ENCODE measurements around the gene PHRF1.

The PHRF1 gene

DNA sequence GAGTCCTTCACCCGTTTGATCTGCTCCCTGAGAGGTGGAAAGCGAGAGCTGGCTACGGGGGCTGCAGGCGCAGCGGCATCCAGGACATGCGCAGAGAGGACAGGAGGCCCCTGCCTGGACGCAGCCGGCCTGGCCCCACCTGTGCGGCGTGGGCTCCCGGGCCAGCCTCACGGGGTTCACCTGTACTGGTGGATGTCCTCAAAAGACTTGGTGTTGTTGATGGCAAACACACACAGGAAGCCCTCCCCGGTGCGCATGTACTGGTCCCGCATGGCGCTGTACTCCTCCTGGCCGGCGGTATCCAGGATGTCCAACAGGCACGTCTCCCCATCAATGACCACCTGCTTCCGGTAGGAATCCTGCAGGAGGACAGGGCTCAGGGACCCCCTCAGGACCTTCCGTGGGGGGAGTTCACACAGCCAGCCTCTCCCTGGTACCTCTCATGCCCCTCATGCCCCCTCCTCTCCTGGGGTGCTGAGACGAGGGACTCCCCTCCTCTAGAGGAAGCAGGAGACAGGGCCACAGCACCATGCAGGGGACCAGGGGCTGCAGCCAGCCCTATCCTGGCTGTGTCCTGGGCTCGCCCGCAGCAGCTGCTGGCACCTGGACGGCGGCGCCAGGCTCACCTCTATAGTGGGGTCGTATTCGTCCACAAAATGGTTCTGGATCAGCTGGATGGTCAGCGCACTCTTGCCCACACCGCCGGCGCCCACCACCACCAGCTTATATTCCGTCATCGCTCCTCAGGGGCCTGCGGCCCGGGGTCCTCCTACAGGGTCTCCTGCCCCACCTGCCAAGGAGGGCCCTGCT, 42.5 kb upstream of the PHRF1 start:
- Histone ChIP-seq H3K27me3 (ENCODE audit: insufficient read depth, low read length) (no peaks in the 10 kb centered on the region), H2AFZ (ENCODE audit: low read length, unreplicated experiment) (no peak overlapping the region), H3K79me2 (ENCODE audit: control insufficient read depth, insufficient read depth, low read length, unreplicated experiment) (peaks cover 16% of the 10 kb centered on the region), H3K36me3 (ENCODE audit: insufficient read depth, low read length) (0 out of 2 replicates have a peak, but pooled peaks cover 6% of the 10 kb centered on the region), H3K4me3 (ENCODE audit: low read depth, low read length) (peak overlapping the region; percentile 90), H3K27ac (ENCODE audit: low read depth, low read length) (no peak overlapping the region), H3K4me1 (ENCODE audit: control insufficient read depth, insufficient read depth, low read length, unreplicated experiment) (peaks cover 7% of the 10 kb centered on the region)

DNA sequence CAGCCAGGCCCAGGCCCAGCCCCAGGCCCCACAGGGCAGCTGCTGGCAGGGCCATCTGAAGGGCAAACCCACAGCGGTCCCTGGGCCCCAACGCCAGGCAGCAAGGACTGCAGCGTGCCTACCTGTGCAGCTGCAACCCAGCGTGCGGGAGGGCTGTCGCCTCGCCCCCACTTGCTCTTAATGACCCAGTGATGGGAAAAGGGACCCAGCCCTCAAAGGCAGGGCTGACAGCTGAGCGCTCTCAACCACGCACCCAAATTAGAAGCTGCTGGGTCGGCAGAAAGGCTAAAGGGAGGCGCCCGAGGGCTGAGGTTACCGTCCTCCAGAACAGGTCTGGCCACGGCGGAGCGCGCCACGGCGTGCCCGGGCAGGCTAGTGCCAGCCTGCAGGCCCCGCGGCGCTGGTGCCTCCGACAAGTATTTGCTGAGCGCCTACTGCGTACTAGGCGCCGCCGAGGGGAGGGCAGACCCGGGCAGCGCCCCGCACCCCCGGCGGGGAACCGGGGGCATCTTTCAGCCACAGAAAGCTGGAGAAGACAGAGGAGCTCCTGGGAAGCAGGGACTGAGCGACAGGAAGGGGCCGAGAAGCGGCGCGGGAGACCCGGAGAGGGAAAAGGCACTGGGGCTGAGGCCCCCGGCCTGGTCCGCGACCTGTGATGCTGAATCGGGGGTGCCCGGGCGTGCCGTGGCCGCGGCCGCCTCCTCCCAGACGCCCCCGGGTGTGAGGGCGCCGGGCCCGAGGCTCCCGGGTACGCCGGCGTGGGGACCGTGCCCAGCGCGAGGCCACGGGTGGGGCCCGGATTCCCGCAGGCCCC, 41.7 kb upstream of the PHRF1 start:
- Histone ChIP-seq H3K27me3 (ENCODE audit: insufficient read depth, low read length) (no peaks in the 10 kb centered on the region), H3K79me2 (ENCODE audit: control insufficient read depth, insufficient read depth, low read length, unreplicated experiment) (peaks cover 16% of the 10 kb centered on the region), H3K27ac (ENCODE audit: low read depth, low read length) (no peak overlapping the region), H2AFZ (ENCODE audit: low read length, unreplicated experiment) (no peak overlapping the region), H3K36me3 (ENCODE audit: insufficient read depth, low read length) (0 out of 2 replicates have a peak, but pooled peaks cover 6% of the 10 kb centered on the region), H3K4me1 (ENCODE audit: control insufficient read depth, insufficient read depth, low read length, unreplicated experiment) (peaks cover 7% of the 10 kb centered on the region), H3K4me3 (ENCODE audit: low read depth, low read length) (peak overlapping the region; percentile 90)

DNA sequence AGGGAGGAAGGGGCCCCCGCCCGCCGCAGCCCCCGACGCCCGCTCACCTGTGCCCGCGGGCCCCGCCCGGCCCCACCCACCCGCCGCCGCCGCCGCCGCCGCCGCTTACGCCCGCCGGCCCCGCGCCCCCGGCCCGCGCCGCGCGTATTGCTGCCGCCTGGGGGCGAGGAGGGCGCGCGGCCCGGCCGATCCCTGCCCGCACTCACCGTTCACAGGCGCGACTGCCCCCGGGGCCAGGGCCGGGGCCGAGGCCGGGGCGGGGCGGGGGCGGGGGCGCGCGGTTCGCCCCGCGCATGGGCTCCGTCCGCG, 41.1 kb upstream of the PHRF1 start:
- no peaks in the 10 kb centered on the region for H3K27me3 ChIP-seq (ENCODE audit: insufficient read depth, low read length)
- peaks cover 7% of the 10 kb centered on the region for H3K4me1 ChIP-seq (ENCODE audit: control insufficient read depth, insufficient read depth, low read length, unreplicated experiment)
- no peak overlapping the region for H3K27ac ChIP-seq (ENCODE audit: low read depth, low read length)
- H3K4me3 ChIP-seq (ENCODE audit: low read depth, low read length), result peak overlapping the region; percentile 90
- 0 out of 2 replicates have a peak, but pooled peaks cover 6% of the 10 kb centered on the region for H3K36me3 ChIP-seq (ENCODE audit: insufficient read depth, low read length)
- H2AFZ ChIP-seq (ENCODE audit: low read length, unreplicated experiment), result no peak overlapping the region
- H3K79me2 ChIP-seq (ENCODE audit: control insufficient read depth, insufficient read depth, low read length, unreplicated experiment), result peaks cover 16% of the 10 kb centered on the region

DNA sequence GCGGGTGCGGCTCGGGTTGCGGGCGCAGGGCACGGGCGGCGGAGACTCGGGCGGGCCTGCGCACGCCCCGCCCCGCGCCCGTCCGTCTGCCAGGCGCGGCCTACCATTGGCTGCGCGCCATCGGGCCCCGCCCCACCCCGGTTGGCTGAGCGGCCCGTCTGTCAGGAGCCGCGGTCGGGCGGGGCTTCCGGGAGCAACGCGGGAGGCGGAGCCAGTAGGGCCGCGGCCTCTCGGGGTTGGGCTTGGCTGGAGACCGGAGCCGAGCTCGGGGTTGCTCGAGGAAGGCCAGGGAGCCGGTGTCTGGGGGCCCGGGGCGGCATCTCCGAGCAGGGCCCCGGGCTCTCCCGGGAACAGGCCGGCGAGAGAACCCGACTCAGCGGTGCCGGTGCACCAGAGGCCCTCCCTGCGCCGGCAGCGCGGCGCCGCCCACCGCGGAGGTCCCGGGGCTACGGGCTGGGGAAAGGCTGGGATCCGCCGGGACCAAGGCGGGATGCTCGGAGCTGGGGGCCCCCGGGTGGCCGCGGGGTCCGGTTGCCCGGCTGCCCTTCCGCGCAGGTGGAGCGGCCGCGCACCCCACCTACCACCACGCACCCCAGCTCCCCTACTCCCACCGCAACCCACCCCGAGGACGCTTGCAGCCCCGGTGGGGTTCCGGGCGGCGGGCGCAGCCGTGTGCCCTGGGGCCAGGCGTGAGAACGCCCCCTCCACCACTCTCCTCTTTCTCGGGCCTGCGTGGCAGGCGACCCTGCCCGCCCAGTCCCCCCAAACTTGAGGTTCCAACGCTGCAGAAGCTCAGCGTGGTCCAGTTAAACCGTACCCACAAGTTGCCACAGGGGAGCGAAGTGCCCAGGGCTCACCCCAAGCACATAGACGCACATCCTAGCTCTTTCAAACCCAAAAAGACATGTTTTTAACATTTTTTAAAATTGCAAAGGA, 40.5 kb upstream of the PHRF1 start, which contains the start of gene HRAS:
Gene HRAS, minus strand, starts transcription at position 58 of the 936 bp plus-strand sequence.
- Histone ChIP-seq H3K79me2 (ENCODE audit: control insufficient read depth, insufficient read depth, low read length, unreplicated experiment) (peaks cover 16% of the 10 kb centered on the region), H3K36me3 (ENCODE audit: insufficient read depth, low read length) (0 out of 2 replicates have a peak, but pooled peaks cover 6% of the 10 kb centered on the region), H3K27me3 (ENCODE audit: insufficient read depth, low read length) (no peaks in the 10 kb centered on the region), H3K27ac (ENCODE audit: low read depth, low read length) (no peak within 1 kb of the TSS), H2AFZ (ENCODE audit: low read length, unreplicated experiment) (peak within 1 kb of the TSS; percentile 86), H3K4me1 (ENCODE audit: control insufficient read depth, insufficient read depth, low read length, unreplicated experiment) (peaks cover 7% of the 10 kb centered on the region), H3K4me3 (ENCODE audit: low read depth, low read length) (peak within 1 kb of the TSS; percentile 90)

DNA sequence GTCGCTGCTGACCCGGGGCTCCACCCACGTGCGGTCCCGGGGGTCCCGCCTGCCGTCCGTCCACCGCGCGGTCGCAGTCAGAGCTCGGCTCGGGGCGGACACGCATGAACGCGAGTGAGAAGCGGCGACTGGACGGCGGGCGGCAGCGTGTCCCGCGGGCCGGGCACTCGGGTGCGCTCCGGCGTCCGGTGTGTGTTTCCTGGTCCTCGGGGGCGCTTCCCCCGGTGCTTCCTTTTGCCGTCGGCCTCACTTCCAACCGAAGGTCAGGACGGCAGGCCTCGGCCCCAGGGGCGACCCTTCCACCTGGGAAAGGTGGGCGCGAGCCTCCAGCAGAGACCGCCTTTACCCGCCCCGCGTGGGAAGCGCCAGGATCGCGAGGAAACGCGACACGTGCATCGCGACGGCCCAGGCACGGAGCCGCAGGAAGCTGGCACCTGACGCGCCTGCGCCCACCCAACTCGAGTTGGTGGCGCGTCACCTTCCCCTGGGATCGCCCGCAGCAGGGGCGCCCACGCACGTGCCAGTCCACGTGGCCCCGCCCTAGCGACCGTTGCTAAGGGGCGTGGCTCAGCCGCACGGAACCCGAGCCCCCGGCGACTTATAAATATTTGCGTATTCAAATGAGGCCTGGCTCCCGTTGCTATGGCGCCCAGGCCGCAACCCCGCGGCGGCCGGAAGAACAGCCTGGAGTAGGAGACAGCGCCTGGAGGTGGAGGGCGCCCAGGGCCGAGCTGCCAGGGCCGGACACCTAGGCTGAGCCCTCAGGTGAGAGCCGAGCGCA, 39.2 kb upstream of the PHRF1 start, which contains the start of gene LRRC56:
Gene LRRC56, plus strand, starts transcription at position 687 of the 781 bp plus-strand sequence. CDS start 3,158 bp downstream, outside the sequence.
- Histone ChIP-seq H2AFZ (ENCODE audit: low read length, unreplicated experiment) (no peak within 1 kb of the TSS), H3K4me1 (ENCODE audit: control insufficient read depth, insufficient read depth, low read length, unreplicated experiment) (peaks cover 7% of the 10 kb centered on the region), H3K4me3 (ENCODE audit: low read depth, low read length) (peak within 1 kb of the TSS; percentile 86)

DNA sequence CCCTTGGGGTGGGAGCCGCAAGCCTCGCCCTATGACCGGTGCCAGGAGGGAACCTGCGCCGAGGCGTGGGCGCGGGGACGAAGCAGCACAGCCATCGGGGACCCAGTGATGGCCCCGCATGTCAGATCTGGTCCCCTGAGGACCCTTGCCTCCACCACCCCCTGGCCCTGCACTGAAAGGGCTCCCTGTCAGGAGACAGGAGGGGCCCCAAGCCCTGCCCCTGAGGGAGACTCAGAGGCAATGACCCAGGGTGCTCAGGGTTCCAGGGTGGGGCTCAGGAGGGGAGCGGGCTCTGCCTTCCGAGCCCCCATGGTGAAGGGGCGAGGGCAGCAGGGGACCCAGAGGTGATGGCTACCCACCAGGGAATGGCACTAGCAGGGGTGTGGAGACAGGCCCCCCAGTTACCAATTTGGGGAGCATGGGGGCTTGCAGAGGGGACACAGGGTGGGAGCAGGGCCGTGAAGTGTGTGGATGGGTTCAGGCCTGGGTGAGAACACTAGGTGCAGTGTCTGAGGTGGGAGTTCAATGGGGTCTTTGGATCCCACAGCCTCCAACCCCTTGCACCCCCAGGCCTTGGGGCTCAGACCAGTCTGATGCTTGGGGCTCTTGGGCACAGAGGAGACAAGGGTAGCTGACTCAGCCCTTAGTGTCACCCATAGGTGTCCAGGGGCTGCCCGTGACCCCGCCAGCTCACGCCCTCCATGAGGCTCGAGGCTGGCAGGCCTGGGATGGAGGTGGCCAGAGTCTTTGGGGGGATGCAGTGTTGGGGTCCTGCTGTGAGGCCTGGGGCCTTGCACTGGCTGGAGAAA, 38.4 kb upstream of the PHRF1 start:
- no peaks in the 10 kb centered on the region for H3K27me3 ChIP-seq (ENCODE audit: insufficient read depth, low read length)
- H2AFZ ChIP-seq (ENCODE audit: low read length, unreplicated experiment), result no peak overlapping the region
- H3K36me3 ChIP-seq (ENCODE audit: insufficient read depth, low read length), result 0 out of 2 replicates have a peak, but pooled peaks cover 3% of the 10 kb centered on the region
- peaks cover 16% of the 10 kb centered on the region for H3K79me2 ChIP-seq (ENCODE audit: control insufficient read depth, insufficient read depth, low read length, unreplicated experiment)
- H3K27ac ChIP-seq (ENCODE audit: low read depth, low read length), result no peak overlapping the region
- peak overlapping the region; percentile 86 for H3K4me3 ChIP-seq (ENCODE audit: low read depth, low read length)
- H3K4me1 ChIP-seq (ENCODE audit: control insufficient read depth, insufficient read depth, low read length, unreplicated experiment), result peaks cover 7% of the 10 kb centered on the region

More for the DNA sequence above, 39.2 kb upstream of the PHRF1 start, which contains the start of gene LRRC56:
- Histone ChIP-seq H3K27ac (ENCODE audit: low read depth, low read length) (no peak within 1 kb of the TSS), H3K27me3 (ENCODE audit: insufficient read depth, low read length) (no peaks in the 10 kb centered on the region), H3K79me2 (ENCODE audit: control insufficient read depth, insufficient read depth, low read length, unreplicated experiment) (peaks cover 16% of the 10 kb centered on the region), H3K36me3 (ENCODE audit: insufficient read depth, low read length) (0 out of 2 replicates have a peak, but pooled peaks cover 6% of the 10 kb centered on the region)

DNA sequence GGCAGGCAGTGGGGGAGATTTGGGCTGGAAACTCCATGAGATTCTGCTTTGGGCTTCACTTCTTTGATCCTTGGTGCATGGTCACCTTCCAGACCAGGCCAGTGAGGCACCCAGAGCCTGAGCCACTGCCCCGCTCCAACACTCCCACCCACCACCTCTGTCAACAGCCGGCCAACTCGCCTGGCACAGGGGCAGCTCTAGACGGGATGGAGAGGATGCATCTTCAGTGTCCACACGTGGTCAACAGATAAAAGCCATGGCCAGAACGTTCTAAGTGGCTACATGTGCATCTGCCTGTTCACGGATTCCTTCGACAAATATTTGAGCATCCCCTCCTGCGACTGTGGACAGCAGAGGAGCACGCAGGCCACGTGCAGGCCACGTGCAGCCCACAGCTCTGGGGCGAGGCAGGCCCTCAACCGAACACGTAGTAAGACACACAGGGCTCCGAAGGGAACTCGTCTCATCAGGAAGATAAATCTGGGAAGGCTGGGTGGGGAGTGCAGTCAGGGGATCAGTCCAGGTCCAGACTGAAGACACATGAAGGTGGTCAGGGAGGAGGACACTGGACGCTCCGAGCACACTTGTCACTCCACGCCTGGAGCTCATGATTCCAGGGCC, 37.7 kb upstream of the PHRF1 start:
- H3K27me3 ChIP-seq (ENCODE audit: insufficient read depth, low read length), result no peaks in the 10 kb centered on the region
- 0 out of 2 replicates have a peak, but pooled peaks cover 1% of the 10 kb centered on the region for H3K36me3 ChIP-seq (ENCODE audit: insufficient read depth, low read length)
- H3K4me1 ChIP-seq (ENCODE audit: control insufficient read depth, insufficient read depth, low read length, unreplicated experiment), result peaks cover 7% of the 10 kb centered on the region
- H3K27ac ChIP-seq (ENCODE audit: low read depth, low read length), result no peak overlapping the region
- H2AFZ ChIP-seq (ENCODE audit: low read length, unreplicated experiment), result no peak overlapping the region
- H3K79me2 ChIP-seq (ENCODE audit: control insufficient read depth, insufficient read depth, low read length, unreplicated experiment), result peaks cover 15% of the 10 kb centered on the region
- no peak overlapping the region for H3K4me3 ChIP-seq (ENCODE audit: low read depth, low read length)

DNA sequence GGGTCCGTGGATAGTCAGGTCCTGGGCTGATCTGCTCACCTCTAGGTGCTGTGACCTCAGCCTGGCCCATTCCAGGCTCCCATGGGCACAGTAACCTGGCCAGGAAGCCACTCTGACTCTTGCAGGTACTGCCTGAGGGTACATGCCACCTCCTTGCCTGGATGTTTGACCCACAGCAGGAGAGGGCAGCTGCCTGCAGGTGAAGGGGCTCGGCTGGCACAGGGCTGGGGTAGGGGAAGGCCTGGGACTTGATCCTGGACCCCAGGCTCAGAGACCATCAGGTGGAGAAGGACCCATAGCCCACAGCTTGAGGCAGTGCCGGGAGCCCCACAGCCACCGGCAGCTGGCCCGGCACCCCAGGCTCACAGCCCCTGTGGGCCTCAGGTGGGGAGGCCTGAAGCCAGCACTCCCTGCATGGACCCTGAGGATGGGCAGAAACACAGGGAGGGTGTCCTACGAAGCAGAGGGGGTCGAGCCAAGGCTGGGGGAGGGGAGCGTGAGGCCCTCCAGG, 36.2 kb upstream of the PHRF1 start:
- H3K36me3 ChIP-seq (ENCODE audit: insufficient read depth, low read length), result no peaks in the 10 kb centered on the region
- no peak overlapping the region for H2AFZ ChIP-seq (ENCODE audit: low read length, unreplicated experiment)
- no peak overlapping the region for H3K4me3 ChIP-seq (ENCODE audit: low read depth, low read length)
- peaks cover 7% of the 10 kb centered on the region for H3K4me1 ChIP-seq (ENCODE audit: control insufficient read depth, insufficient read depth, low read length, unreplicated experiment)
- H3K27ac ChIP-seq (ENCODE audit: low read depth, low read length), result no peak overlapping the region
- H3K79me2 ChIP-seq (ENCODE audit: control insufficient read depth, insufficient read depth, low read length, unreplicated experiment), result no peaks in the 10 kb centered on the region
- H3K27me3 ChIP-seq (ENCODE audit: insufficient read depth, low read length), result no peaks in the 10 kb centered on the region

Data from ACC112 (cell line).